SJCRH30 (cell line): ENCODE results near the gene PARD3. TPM values are rescaled to one million over a fixed set of nuclear protein-coding genes. Genes with fewer than 3 reads are reported as not detected.
A peak's percentile ranks its signal among the peaks of the same experiment; 100 is the strongest.

Experiments used
- DNase-seq, 2 experiments: peaks; one replicate each; pipeline ENCODE4 v3.0.0-alpha.2; 2015 to 2020
- H3K27ac ChIP-seq: fragments of 250-450 bp; sonication (Bioruptor Pico); 2 replicates; pipeline ENCODE4 v1.5.1; 2020; ENCODE audit warnings: mild to moderate bottlenecking, moderate library complexity
- H3K27me3 ChIP-seq: fragments of 250-450 bp; sonication (Bioruptor Pico); 2 replicates; pipeline ENCODE4 v1.5.1; 2020; ENCODE audit warnings: mild to moderate bottlenecking, moderate library complexity
- H3K36me3 ChIP-seq: fragments of 250-450 bp; sonication (Bioruptor Pico); 2 replicates; pipeline ENCODE4 v1.5.1; 2020; ENCODE audit warnings: mild to moderate bottlenecking, moderate library complexity
- H3K4me1 ChIP-seq: fragments of 250-450 bp; sonication (Bioruptor Pico); 2 replicates; pipeline ENCODE4 v1.5.1; 2020; ENCODE audit warnings: mild to moderate bottlenecking, moderate library complexity
- H3K4me3 ChIP-seq: fragments of 250-450 bp; sonication (Bioruptor Pico); 2 replicates; pipeline ENCODE4 v1.5.1; 2020; ENCODE audit warnings: mild to moderate bottlenecking, moderate library complexity
- H3K9me3 ChIP-seq: fragments of 250-450 bp; sonication (Bioruptor Pico); replicated peaks from 2 replicates; pipeline ENCODE4 v1.5.1; 2020; ENCODE audit warnings: mild to moderate bottlenecking, moderate library complexity
- total RNA-seq: library from RNA; depleted of rRNA; stranded (reverse); fragments of >200 nt; shearing (Covaris generic); gene quantifications from 2 replicates; pipeline ENCODE4 v1.2.3, GENCODE V29; 2014

Gene PARD3
- total RNA-seq, 1 experiment from 2014 or later, result 58.7 TPM

GRCh38 chr10:34813626-34814222 is 1.4 kb downstream of the PARD3 start:
- Histone ChIP-seq H3K27me3 (no peaks in the 10 kb centered on the region), H3K9me3 (no peaks in the 10 kb centered on the region), H3K27ac (peak overlapping the region; percentile 69), H3K36me3 (no peaks in the 10 kb centered on the region), H3K4me3 (peak overlapping the region; percentile 90), H3K4me1 (peaks cover 15% of the 10 kb centered on the region)
- DNase-seq, result peak; percentile 14 to 55

DNA sequence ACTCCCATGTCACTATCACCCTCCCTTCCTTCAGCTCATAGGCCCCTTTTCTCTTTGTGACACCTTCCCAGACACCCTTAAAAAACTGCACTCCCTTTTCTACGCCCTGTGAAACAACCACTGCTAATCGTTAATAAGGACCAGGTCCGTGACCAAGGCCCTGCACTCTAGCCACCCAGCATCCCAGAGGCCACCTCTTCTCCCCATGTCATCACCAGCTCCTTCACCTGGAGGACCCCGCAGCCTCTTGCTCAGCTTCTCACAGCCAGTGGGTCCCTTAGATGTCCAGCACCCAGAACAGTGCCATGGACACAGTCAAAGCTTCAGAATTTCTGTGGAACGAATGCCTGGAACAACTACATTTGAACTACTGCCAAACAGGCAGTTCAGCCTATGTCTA is 2.3 kb downstream of the PARD3 start:
- no peak overlapping the region for H3K27ac ChIP-seq
- H3K4me1 ChIP-seq, result peaks cover 15% of the 10 kb centered on the region
- no peaks in the 10 kb centered on the region for H3K9me3 ChIP-seq
- H3K36me3 ChIP-seq, result no peaks in the 10 kb centered on the region
- H3K4me3 ChIP-seq, result no peak overlapping the region
- H3K27me3 ChIP-seq, result no peaks in the 10 kb centered on the region
- DNase-seq, result no peak

DNA sequence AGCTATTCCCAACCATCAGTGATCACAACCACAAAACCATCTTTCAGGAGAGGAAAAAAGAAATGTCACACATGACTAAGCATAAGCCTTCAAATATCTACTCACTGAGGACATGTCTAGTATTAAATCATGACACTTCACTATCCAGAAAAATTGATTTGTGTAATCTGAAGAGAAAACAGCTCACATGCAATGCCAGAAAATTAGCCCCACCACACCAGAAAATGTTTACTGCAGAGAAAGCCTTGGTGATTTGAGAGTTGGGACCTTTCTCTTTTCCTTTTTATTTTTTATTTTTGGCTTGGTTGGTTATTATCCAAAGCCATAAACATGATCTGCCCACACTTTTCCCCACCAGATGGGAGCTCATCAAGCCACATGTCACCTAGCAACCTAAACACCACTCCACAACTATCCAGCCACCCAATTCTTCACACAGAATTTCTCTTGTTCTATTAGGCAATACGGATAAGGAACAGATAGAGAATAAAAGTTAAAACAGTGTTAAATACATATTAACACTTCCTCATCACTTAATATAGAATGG is 3.1 kb downstream of the PARD3 start:
- DNase-seq, result no peak
- no peaks in the 10 kb centered on the region for H3K36me3 ChIP-seq
- H3K4me1 ChIP-seq, result peaks cover 15% of the 10 kb centered on the region
- H3K4me3 ChIP-seq, result no peak overlapping the region
- no peaks in the 10 kb centered on the region for H3K27me3 ChIP-seq
- H3K27ac ChIP-seq, result no peak overlapping the region
- no peaks in the 10 kb centered on the region for H3K9me3 ChIP-seq

DNA sequence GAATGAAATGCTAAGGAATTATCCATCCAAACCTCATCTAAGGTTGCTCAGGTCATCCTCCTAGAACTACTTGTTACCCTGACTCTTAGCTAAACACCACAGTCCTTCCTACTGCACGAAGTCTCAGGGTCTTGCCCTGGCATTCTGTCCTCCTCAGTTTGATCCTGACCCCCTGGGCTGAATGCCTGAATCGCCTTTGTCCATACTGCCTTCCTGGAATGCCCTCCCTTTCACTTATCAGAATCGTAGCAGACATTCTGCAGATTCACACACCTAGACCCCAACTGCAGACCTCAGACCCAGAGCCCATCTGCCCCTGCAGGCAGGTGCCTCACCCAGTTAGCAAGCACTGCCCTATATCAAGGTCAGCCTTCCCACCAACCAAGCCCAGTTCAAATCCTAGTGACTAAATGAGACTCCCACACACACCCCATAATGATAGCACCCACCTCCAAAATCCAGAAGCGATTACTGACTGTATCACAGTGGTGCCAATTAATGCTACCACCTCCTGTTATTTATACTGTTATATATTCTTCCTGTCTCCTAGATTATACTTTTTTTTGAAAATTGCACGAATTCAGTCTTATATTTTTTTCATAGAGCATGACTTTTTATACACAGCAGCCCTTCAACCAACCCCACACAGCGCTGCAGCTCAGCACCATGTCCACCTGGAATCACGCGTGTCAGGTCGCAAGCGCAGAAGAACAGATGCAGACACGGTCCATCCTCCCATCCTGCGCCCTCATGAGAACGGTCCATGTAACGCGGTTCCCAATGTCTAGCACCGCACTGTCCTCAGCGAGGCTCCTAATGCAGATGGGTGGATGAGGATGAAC is 3.7 kb downstream of the PARD3 start:
- H3K4me3 ChIP-seq, result no peak overlapping the region
- H3K9me3 ChIP-seq, result no peaks in the 10 kb centered on the region
- H3K27me3 ChIP-seq, result no peaks in the 10 kb centered on the region
- DNase-seq, result no peak
- no peaks in the 10 kb centered on the region for H3K36me3 ChIP-seq
- peaks cover 12% of the 10 kb centered on the region for H3K4me1 ChIP-seq
- no peak overlapping the region for H3K27ac ChIP-seq

GRCh38 chr10:34809796-34810195 is 5.3 kb downstream of the PARD3 start:
- no peak for DNase-seq

DNA sequence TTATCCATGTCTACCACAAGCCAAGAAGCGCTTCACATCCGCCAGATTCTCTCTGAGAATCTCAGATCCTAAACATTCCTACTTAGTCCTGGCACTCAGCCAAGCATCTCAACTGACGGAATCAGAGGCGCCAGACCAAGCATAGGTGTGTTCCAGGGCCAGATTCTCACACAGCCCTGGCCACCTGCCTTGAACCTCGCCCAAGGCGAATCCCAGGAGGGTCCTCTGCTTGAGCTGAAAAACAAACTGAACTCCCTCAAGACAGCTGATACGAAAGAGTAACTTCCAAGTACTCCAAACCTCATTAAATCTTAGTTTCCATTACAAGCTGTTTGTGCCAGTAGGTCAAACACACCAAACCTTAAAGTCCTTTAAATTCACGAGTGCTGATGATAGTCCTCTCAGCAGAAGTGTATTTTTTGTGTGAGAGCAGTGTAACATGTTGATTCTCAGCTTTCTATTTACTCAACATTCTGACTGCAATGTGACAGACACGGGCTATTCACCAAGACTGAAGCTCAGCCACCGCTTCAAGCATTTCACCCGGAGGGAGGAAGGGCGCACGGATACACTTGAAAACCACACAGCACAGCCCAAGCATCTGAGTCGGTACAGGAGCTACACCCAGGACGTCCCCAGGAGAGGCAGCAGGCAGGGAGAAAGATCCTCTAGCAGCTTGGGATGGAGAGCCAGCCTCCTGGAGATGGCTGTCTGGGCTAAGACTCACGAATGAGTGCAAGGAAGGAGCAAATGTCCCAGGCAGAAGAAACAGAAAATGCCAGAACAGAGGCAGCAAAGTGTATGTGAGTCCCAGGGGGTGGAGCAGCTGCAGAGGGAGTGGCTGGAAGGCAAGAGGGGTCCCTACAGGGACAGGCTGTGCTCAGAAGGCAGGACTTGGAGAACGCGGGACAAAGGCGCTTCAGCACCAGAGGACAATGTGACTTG is 6.0 kb downstream of the PARD3 start:
- DNase-seq, result peak; percentile 51 to 60
- no peaks in the 10 kb centered on the region for H3K36me3 ChIP-seq
- no peak overlapping the region for H3K4me3 ChIP-seq
- H3K4me1 ChIP-seq, result peaks cover 12% of the 10 kb centered on the region
- H3K27ac ChIP-seq, result no peak overlapping the region
- no peaks in the 10 kb centered on the region for H3K27me3 ChIP-seq
- H3K9me3 ChIP-seq, result no peaks in the 10 kb centered on the region

More at GRCh38 chr10:34809796-34810195, 5.3 kb downstream of the PARD3 start:
- Histone ChIP-seq H3K4me1 (peaks cover 12% of the 10 kb centered on the region), H3K27ac (no peak overlapping the region), H3K9me3 (no peaks in the 10 kb centered on the region), H3K36me3 (no peaks in the 10 kb centered on the region), H3K4me3 (no peak overlapping the region), H3K27me3 (no peaks in the 10 kb centered on the region)

DNA sequence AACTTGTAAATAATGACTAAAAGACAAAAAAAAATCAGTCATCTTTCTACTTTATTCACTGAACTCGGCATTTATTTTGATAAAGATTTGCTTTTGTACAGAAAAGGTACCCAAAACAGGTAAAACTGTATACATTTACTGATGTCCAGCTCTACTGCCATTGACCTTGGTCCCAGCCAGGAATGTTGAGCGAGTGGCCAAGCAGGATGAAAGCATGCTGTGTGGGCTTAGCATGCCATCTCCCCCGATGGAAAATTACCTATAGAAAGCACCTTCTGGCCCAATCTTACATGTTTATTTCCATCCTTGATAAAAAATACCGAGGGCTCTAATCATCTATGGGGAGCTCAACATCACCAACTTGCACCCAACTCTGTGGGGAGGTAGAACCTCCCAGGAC is 6.8 kb downstream of the PARD3 start:
- H3K4me3 ChIP-seq, result no peak overlapping the region
- no peaks in the 10 kb centered on the region; the same call in 1 of the 2 replicates for H3K36me3 ChIP-seq
- DNase-seq, result no peak
- H3K4me1 ChIP-seq, result peaks cover 12% of the 10 kb centered on the region
- no peak overlapping the region for H3K27ac ChIP-seq
- H3K27me3 ChIP-seq, result no peaks in the 10 kb centered on the region
- H3K9me3 ChIP-seq, result no peaks in the 10 kb centered on the region

- Histone ChIP-seq H3K4me3 (no peak overlapping the region), H3K4me1 (peaks cover 8% of the 10 kb centered on the region), H3K9me3 (no peaks in the 10 kb centered on the region), H3K36me3 (no peaks in the 10 kb centered on the region; the same call in 1 of the 2 replicates), H3K27me3 (no peaks in the 10 kb centered on the region), H3K27ac (no peak overlapping the region)
- peak in 1 of 2 experiments; percentile 40 for DNase-seq
Observed at GRCh38 chr10:34804306-34804705, 10.8 kb downstream of the PARD3 start.

DNA sequence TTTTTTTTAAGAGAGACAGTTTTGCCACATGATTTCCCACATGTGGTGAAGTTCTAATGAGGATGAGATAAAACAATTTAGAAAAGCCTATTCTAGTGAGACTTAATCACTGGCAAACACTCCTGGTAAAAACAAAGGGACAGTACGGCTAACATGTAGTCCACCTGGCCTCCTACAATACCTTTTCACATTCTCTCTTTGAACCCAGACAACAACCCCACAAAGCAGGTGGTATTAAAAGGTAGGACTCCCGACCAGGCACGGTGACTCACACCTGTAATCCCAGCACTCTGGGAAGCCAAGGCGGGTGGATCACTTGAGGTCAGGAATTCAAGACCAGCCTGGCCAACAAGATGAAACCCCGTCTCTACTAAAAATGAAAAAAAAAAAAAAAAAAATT is 12.4 kb downstream of the PARD3 start:
- Histone ChIP-seq H3K4me1 (peaks cover 8% of the 10 kb centered on the region), H3K36me3 (no peaks in the 10 kb centered on the region; the same call in 1 of the 2 replicates), H3K27me3 (no peaks in the 10 kb centered on the region), H3K27ac (peak overlapping the region; percentile 43), H3K4me3 (no peak overlapping the region), H3K9me3 (no peaks in the 10 kb centered on the region)
- no peak for DNase-seq

DNA sequence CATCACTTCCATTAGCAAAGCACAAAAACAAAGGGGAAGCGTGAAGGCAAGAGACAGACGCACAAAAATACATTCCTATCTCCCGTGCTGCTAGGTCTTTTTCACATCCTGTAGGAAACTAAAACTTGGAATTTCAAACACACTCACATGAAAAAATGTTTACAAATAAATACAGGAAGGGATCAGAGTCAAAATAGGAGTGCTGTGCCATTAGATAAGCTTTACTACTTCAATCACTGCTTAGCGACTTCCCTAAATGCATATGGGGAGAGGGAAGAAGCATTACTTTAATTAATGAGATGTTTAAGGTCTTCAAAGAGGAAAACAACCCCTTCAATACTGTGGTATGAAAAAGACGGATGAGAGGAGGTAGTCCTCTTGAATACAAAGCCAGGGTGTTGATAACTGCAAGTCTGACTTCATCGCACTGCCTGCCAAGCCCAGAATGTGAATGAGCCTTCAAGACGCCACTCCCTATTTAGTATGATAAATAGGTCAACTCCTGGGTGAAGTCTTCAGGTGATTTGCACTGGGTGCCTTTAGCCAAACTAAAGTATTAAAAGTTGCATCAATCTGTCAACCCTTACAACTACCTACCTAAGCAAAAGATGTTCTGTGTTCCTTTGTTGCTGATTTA is 13.9 kb downstream of the PARD3 start:
- Histone ChIP-seq H3K27me3 (no peaks in the 10 kb centered on the region), H3K4me1 (peaks cover 8% of the 10 kb centered on the region), H3K9me3 (no peaks in the 10 kb centered on the region), H3K4me3 (no peak overlapping the region), H3K27ac (no peak overlapping the region), H3K36me3 (peaks cover 2% of the 10 kb centered on the region)
- DNase-seq, result no peak

DNA sequence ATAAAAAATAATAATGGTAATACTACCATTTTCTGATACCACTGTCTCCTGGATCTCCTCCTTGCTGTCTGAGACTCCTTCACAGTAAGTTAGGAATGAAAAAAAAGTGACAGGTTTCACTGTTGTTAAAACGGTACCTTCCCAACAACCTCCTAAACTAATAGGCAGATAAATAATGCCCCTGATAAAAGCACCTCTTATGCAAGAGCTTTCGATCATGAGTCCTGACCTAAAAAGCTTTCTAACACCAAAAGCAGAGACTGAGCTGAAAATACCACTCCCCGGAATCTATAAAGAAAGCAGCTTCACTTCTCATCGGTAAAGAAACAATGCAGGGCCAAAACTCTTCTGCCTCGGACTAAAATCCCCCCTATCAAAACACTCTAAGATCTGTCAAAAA is 14.5 kb downstream of the PARD3 start:
- Histone ChIP-seq H3K27ac (no peak overlapping the region), H3K27me3 (no peaks in the 10 kb centered on the region), H3K4me1 (peaks cover 8% of the 10 kb centered on the region), H3K4me3 (no peak overlapping the region), H3K9me3 (no peaks in the 10 kb centered on the region), H3K36me3 (peaks cover 3% of the 10 kb centered on the region)
- no peak for DNase-seq

GRCh38 chr10:34798654-34799053 is 16.4 kb downstream of the PARD3 start:
- H3K4me3 ChIP-seq, result no peak overlapping the region
- H3K36me3 ChIP-seq, result peaks cover 3% of the 10 kb centered on the region
- no peak overlapping the region for H3K27ac ChIP-seq
- H3K9me3 ChIP-seq, result no peaks in the 10 kb centered on the region
- no peaks in the 10 kb centered on the region for H3K27me3 ChIP-seq
- peaks cover 8% of the 10 kb centered on the region for H3K4me1 ChIP-seq
- no peak for DNase-seq

DNA sequence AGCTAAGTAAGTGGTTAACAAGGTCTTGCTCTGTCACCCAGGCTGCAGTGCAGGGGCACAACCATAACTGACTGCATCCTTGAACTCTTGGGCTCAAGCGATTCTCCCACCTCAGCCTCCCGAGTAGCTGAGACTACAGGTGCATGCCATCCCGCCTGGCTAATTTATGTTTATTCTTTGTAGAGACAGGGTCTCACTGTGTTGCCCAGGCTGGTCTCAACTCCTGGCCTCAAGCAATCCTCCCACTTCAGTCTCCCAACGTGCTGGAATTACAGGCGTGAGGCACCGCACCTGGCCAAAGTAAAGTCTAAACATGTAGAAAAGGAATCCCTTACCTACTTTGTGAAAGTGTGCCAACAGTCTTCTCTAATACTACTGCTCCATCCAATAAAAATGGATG is 17.9 kb downstream of the PARD3 start:
- Histone ChIP-seq H3K9me3 (no peaks in the 10 kb centered on the region), H3K27me3 (no peaks in the 10 kb centered on the region), H3K4me1 (peaks cover 2% of the 10 kb centered on the region), H3K4me3 (no peak overlapping the region), H3K36me3 (peaks cover 3% of the 10 kb centered on the region), H3K27ac (no peak overlapping the region)
- DNase-seq, result no peak

DNA sequence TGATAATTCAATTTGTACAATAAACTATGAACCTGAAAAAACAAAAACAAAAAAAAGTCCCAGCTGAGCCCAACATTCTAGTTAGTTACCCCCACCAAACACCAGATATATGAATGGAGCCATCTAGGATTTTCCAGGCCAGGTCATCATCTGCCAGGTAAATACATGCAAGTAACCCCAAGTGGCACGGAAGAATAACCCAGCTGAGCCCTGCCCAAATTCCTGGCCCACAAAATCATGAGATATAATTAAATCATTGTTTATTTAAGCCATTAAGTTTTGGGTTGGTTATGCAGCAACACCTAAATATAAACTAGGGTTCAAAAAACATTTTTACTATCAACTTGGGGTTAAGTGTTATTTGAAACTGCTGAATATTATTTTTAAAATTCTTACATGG is 19.0 kb downstream of the PARD3 start:
- no peaks in the 10 kb centered on the region for H3K27me3 ChIP-seq
- H3K27ac ChIP-seq, result no peak overlapping the region
- H3K4me1 ChIP-seq, result no peaks in the 10 kb centered on the region
- no peak for DNase-seq
- no peaks in the 10 kb centered on the region for H3K9me3 ChIP-seq
- H3K36me3 ChIP-seq, result peaks cover 3% of the 10 kb centered on the region
- H3K4me3 ChIP-seq, result no peak overlapping the region
